Mesenteric fat pad (tissue), 1 donor: Measurements from ENCODE around the gene SMLR1. TPM values are rescaled to one million over a fixed set of nuclear protein-coding genes. Genes with fewer than 3 reads are reported as not detected.

Experiments used
- DNase-seq: peaks from one replicate; pipeline ENCODE4 v3.0.0-alpha.2; 2020; ENCODE audit warnings: low spot score
- total RNA-seq: library from RNA; stranded (reverse); fragmentation: NEBNext Ultra II Directional; extraction: Animal tissue kit (Norgen Biotek cat#: 25700); gene quantifications from one replicate; pipeline ENCODE4 v1.2.1, GENCODE V29; 2021
- donor health status: DM: yes; HTN: yes; CAD: no.

Gene SMLR1
- total RNA-seq, 1 donor from 2014 or later: not detected

DNA sequence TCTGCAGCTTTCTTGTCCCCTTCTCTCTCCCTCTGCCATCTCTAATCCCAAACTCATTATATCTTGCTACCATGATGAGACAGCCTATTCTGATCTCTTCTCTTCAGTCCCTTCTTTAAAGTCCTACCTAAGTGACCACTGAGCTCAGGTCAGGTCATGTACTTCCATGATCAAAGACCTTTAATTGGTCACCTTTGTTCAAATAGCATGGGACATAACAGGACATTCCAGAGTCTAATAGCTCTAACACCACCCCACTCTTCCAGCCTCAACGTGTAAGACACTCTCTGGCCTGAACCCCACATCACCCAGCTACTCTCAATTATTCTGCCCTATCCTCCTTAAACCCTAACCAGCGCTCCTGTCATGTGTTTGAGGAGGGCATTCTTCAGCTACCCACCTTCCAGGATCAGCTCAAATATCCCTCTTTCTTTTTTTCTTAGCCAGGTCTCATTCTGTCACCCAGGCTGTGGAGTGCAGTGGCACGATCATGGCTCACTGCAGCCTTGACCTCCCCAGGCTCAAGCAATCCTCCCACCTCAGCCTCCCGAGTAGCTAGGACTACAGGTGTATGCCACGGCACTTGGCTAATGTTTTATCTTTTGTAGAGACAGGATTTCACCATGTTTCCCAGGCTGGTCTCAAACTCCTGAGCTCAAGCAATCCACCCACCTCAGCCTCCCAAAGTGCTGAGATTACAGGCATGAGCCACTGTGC lies 2.1 kb upstream of the SMLR1 start:
- no peak for DNase-seq

- no peak for DNase-seq
Measured at GRCh38 chr6:130825772-130826441, 1.3 kb upstream of the SMLR1 start.

DNA sequence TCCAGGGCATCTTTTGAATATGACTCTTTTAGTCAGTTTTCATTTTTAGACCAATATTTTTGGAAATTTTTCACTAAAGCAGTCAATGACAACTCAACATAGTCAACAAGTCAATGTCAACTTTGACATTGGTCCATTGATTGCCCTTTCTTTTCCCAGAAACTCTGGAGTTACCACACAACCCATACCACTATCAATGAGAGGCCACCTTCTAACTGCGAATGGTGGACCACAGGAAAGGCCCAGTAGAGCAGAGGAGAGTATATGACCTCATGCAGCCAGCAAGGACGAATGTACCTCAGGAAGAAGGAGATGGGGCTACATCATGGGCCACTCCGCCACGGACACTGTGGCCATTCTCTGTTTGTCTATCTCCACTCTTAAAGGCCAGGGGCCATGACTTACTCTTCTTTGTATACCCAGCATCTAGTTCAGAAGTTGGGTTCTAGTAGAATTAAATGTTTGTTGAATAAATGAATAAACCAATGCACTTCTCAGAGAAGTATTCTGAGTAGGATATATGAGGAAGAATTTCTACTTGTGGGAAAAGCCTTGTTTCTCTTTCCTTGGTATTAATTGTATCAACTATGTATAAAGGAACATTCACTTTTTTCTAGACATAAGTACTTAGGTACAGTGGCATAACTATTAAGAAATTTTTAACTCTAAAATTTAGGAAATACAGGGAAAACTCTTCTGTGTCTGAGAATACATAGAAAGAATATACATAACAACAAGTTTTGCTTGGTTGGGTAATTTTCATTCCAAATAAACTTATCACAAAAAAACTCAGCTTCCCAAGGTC lies 562 bp upstream of the SMLR1 start:
- no peak for DNase-seq

DNA sequence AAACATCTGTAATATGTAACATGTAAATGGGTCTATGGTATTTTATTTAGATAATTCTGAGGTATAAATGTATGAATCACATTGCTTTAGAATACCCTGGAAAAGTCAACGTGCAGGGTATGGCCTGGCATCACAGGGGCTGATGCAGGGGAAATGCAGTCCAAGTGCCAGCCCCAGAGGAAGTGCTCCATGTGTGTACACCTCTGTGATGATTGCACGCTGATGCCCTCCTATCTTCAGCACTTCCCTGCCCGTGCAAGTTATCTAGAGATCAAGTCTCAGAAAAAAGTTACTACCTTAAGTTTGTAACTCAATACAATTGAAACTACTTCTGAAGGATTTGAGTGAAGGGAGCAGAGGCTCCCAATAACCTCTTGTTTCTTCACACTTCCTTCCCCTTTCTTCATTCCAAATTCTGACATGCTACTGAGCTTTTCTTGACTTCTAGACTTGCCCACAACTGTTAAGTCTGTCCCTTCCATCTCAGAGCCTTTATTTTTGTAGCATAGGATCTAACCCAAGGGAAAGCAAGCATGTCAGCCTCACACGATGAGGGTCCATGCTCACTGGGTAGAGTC lies 2.2 kb downstream of the SMLR1 start:
- no peak for DNase-seq

- DNase-seq: no peak
Measured at GRCh38 chr6:130831607-130832006, 4.4 kb downstream of the SMLR1 start.

DNA sequence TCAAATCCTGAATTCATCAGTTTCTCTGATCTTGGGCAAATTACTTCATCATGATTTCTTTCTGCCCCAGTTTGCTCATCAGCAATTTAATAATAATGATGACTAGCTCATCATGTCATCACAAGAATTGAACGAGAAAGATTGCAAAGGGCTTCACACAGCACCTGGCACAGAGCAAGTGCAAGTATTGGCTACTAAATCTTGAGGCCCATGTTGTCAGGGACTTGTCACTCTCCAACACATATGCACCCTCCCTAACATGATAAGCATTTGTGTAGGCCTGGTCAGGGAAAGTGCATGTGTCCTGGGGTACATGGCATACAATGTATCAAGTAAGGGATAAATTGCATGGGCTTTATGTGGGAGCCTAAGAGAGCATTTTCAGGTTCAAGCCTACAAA lies 6.4 kb downstream of the SMLR1 start:
- no peak for DNase-seq

DNA sequence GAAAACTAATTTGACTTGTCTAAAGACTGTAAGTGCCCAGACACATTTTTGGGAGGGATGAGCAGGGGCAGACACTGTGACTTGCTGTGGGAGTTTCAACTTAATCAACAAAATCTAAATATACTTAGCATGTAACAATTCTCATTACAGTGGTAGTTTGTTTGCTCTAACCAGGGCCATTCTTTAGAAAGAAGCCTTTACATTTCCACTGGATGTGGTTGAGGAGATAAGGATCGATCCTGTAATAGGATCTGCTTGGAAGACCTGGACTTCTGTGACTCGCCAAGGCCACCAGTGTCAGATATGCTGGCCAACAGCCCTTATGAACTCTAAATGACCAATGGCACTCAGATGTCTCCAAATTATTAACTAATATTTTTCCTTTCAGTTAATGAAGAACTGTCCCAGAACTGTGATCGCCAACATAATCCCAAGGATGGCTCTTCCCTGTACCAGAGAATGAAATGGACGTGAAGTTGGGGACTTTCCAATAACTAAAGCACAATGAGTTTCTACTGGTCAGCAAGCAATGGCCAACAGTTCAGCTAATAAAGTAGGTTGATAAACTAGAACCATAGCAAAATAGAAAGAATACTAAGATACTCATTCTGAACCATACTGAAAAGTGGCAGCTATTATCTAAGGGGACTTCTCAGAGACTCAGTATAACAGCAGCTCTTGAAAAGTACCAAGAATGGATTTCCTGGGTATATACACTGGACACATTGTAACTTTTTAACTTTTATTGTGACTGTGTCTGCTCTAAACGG lies 7.5 kb downstream of the SMLR1 start:
- DNase-seq: no peak

DNA sequence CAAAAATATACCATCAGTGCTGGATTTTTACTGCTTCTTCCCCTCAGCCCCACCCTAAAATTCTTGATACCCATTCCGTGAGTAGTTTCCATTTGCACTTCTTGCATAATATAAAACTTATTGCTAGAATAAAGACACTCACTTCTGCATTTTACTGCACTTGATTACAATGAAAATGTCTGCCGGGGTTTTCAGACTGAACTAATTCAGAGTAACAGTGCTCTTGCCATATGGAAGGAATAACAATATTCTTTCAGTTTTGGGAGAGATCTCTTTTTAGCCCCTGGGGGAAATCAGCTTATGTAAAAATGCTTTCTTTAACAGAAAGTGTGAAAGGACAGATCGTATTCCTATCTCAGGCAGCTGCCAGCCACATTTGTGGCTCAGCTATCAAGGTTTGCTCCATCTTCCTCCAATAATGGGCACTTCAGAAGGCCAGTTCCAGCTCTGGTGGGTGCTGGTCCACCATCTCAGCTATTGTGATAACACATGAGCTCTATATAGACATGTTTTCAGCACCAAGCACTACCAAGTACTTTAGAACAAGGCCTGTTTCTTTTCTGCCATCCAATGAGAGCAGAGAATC lies 8.9 kb downstream of the SMLR1 start:
- no peak for DNase-seq

- no peak for DNase-seq
Measured at GRCh38 chr6:130837067-130837466, 9.9 kb downstream of the SMLR1 start.

- no peak for DNase-seq
Measured at GRCh38 chr6:130838250-130838860, 11.1 kb downstream of the SMLR1 start.

GRCh38 chr6:130838951-130839350 lies 11.7 kb downstream of the SMLR1 start:
- DNase-seq: no peak

- DNase-seq: no peak
Measured at GRCh38 chr6:130839379-130839778, 12.2 kb downstream of the SMLR1 start.

DNA sequence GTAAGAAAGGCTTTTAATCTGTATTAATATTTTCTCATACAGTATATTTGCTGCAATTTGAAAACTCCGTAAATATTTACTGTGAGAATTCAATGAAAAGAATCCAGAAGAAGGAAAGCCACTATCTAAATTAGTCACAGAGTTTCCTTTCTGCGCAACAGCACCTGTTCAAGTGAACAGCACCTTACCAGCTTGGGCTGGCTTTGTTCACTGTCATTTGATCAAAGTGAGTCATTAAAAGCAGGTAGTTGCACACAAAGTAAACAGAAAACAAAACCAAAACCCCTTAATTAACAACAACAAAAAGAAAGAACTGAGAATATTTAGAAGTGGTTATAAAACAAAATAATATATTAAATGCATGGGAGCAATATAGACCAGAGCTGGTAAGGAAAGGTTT lies 12.8 kb downstream of the SMLR1 start:
- no peak for DNase-seq

DNA sequence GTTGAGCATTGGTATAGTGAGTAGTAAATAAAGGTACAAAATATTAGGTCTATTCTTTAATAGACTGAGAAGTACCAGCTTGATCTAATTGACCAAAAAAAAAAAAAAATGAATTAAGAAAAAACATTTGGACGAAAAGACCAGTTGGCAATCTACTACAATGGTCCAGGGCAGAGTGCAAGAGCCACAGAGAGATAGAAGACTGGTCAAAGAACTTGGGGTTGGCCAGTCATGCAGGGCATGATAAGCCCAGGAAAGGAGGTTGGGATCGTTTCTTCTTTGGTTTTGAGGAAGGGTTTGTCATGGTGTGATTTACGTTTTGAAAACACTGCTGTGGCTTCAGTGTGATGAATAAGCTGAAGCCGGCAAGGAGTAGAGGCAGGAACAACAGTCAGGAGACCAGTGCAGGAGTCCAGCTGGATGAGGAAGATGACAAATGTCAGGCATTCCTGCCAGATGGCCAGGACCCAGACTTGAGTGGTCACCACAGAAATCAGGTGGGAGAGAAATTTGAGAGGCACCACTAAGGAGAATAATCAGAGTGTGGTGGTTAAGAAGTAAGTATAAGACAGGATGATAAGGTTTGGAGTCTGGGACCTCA lies 14.0 kb downstream of the SMLR1 start:
- no peak for DNase-seq

- no peak for DNase-seq
Measured at GRCh38 chr6:130843575-130844320, 16.5 kb downstream of the SMLR1 start.

DNA sequence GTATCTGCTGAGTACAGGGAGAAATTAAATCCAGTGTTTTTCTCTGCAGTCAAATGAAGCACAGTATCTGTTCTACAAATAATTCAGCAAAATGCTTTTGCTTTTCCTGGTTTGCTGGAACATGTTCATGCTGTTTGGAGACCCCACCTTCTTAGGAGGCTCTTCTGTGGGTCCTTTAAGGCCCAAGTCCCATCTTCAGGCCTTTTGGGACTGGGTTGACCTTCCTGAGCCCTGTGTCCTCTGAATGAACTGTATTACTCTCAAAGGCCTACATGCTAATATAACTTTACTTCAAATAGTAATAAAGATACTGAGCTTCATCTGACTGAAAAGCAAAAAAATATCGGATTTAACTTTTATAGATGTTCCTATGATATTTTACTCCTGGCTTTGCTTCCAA lies 19.3 kb downstream of the SMLR1 start:
- DNase-seq: no peak

GRCh38 chr6:130847001-130847910 lies 20.1 kb downstream of the SMLR1 start:
- DNase-seq: no peak

- DNase-seq: no peak
Measured at GRCh38 chr6:130848945-130849344, 21.7 kb downstream of the SMLR1 start.
